HepG2 (cell line): ENCODE results near the gene SMIM14. TPM values are rescaled to one million over a fixed set of nuclear protein-coding genes. Genes with fewer than 3 reads are reported as not detected.

ENCODE experiments used
- ARNTL ChIP-seq: sonication (generic); formaldehyde crosslinking; IDR thresholded peaks from 2 replicates; pipeline ENCODE4 v1.4.0; 2020; ENCODE audit warnings: mild to moderate bottlenecking, missing genetic modification reagents
- NBN ChIP-seq: fragments of 450-650 bp; conservative IDR thresholded peaks from 2 replicates; pipeline ENCODE4 v1.6.1; 2017
- PAWR ChIP-seq: sonication (generic); formaldehyde crosslinking; IDR thresholded peaks from 2 replicates; pipeline ENCODE4 v1.4.0; 2020; ENCODE audit warnings: missing genetic modification reagents, mild to moderate bottlenecking, borderline replicate concordance
- TMF1 ChIP-seq: sonication (generic); formaldehyde crosslinking; IDR thresholded peaks from 2 replicates; pipeline ENCODE4 v1.8.1; 2022; ENCODE audit warnings: low read depth, missing genetic modification reagents
- ZBTB3 ChIP-seq: sonication (generic); formaldehyde crosslinking; IDR thresholded peaks from 2 replicates; pipeline ENCODE4 v1.4.0; 2020; ENCODE audit warnings: low read depth, mild to moderate bottlenecking, moderate library complexity, missing genetic modification reagents, borderline replicate concordance
- ZBTB46 ChIP-seq: sonication (generic); formaldehyde crosslinking; IDR thresholded peaks from 2 replicates; pipeline ENCODE4 v1.4.0; 2020; ENCODE audit warnings: mild to moderate bottlenecking, missing genetic modification reagents, borderline replicate concordance
- ZNF615 ChIP-seq: sonication (generic); formaldehyde crosslinking; IDR thresholded peaks from 2 replicates; pipeline ENCODE4 v1.5.0; 2020; ENCODE audit warnings: mild to moderate bottlenecking, missing genetic modification reagents, borderline replicate concordance
- ZNF713 ChIP-seq: sonication (generic); formaldehyde crosslinking; IDR thresholded peaks from 2 replicates; pipeline ENCODE4 v1.4.0; 2020; ENCODE audit warnings: mild to moderate bottlenecking, missing genetic modification reagents
- ZNF878 ChIP-seq: sonication (generic); formaldehyde crosslinking; IDR thresholded peaks from 2 replicates; pipeline ENCODE4 v1.8.1; 2023; ENCODE audit warnings: mild to moderate bottlenecking, missing genetic modification reagents, moderate library complexity
- polyA plus RNA-seq, 8 experiments: library from polyadenylated mRNA; depleted of rRNA in 3 of 8; stranded (reverse) in 7 of 8; unstranded in 1 of 8; fragments of >200 nt; fragmentation: Illumina TruSeq in 4 of 8; extraction: Trizol in 4 of 8; gene quantifications; 2 replicates each; pipeline versions ENCODE4 v1.2.1 to v1.2.3, GENCODE V29; 2011 to 2016; ENCODE audit warnings: low read depth in 4 of 8, missing spikeins in 1 of 8, mixed read lengths in 1 of 8; ENCODE audit not compliant: insufficient read depth in 1 of 8
- total RNA-seq, 5 experiments: library from RNA; depleted of rRNA; stranded (reverse); fragments of >200 nt; fragmentation: Illumina TruSeq; extraction: Trizol; gene quantifications; 2 replicates each; pipeline ENCODE4 v1.2.3, GENCODE V29; 2016; ENCODE audit warnings: low read depth in 1 of 5
- TF ChIP-seq, protein P1 (sequence below): sonication (generic); formaldehyde crosslinking; IDR thresholded peaks from 2 replicates; pipeline ENCODE4 v1.4.0; 2020; ENCODE audit warnings: mild to moderate bottlenecking, missing genetic modification reagents
- TF ChIP-seq, protein P2 (sequence below): sonication (generic); formaldehyde crosslinking; IDR thresholded peaks from 2 replicates; pipeline ENCODE4 v1.4.0; 2020; ENCODE audit warnings: missing genetic modification reagents, borderline replicate concordance
- TF ChIP-seq, protein P3 (sequence below): sonication (generic); formaldehyde crosslinking; IDR thresholded peaks from 2 replicates; pipeline ENCODE4 v1.8.1; 2022; ENCODE audit warnings: mild to moderate bottlenecking, missing genetic modification reagents
- TF ChIP-seq, protein P4 (sequence below): sonication (generic); formaldehyde crosslinking; IDR thresholded peaks from 2 replicates; pipeline ENCODE4 v1.5.0; 2020; ENCODE audit warnings: mild to moderate bottlenecking, low read depth, missing genetic modification reagents, borderline replicate concordance

Gene SMIM14
- total and polyA plus RNA-seq, 2 of the 13 experiments (the other 11 are each of a cell fraction or from before 2014, with no cell fraction given), result 16.3 to 28.1 TPM

GRCh38 chr4:39638354-39639239 is at the start of gene SMIM14 (continued):
- TF ChIP-seq, protein P1, sequence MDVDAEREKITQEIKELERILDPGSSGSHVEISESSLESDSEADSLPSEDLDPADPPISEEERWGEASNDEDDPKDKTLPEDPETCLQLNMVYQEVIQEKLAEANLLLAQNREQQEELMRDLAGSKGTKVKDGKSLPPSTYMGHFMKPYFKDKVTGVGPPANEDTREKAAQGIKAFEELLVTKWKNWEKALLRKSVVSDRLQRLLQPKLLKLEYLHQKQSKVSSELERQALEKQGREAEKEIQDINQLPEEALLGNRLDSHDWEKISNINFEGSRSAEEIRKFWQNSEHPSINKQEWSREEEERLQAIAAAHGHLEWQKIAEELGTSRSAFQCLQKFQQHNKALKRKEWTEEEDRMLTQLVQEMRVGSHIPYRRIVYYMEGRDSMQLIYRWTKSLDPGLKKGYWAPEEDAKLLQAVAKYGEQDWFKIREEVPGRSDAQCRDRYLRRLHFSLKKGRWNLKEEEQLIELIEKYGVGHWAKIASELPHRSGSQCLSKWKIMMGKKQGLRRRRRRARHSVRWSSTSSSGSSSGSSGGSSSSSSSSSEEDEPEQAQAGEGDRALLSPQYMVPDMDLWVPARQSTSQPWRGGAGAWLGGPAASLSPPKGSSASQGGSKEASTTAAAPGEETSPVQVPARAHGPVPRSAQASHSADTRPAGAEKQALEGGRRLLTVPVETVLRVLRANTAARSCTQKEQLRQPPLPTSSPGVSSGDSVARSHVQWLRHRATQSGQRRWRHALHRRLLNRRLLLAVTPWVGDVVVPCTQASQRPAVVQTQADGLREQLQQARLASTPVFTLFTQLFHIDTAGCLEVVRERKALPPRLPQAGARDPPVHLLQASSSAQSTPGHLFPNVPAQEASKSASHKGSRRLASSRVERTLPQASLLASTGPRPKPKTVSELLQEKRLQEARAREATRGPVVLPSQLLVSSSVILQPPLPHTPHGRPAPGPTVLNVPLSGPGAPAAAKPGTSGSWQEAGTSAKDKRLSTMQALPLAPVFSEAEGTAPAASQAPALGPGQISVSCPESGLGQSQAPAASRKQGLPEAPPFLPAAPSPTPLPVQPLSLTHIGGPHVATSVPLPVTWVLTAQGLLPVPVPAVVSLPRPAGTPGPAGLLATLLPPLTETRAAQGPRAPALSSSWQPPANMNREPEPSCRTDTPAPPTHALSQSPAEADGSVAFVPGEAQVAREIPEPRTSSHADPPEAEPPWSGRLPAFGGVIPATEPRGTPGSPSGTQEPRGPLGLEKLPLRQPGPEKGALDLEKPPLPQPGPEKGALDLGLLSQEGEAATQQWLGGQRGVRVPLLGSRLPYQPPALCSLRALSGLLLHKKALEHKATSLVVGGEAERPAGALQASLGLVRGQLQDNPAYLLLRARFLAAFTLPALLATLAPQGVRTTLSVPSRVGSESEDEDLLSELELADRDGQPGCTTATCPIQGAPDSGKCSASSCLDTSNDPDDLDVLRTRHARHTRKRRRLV (CRISPR knock-in tag), result no peak
- TF ChIP-seq ARNTL (CRISPR knock-in tag) (no peak), ZNF713 (CRISPR knock-in tag) (peak; percentile 75; the same call in 1 of the 2 replicates), ZBTB46 (CRISPR knock-in tag) (no peak), TMF1 (CRISPR knock-in tag) (no peak), ZBTB3 (CRISPR knock-in tag) (no peak), ZNF615 (CRISPR knock-in tag) (no peak), NBN (no peak), PAWR (no peak), ZNF878 (CRISPR knock-in tag) (peak; percentile 81)
- TF ChIP-seq, protein P2, sequence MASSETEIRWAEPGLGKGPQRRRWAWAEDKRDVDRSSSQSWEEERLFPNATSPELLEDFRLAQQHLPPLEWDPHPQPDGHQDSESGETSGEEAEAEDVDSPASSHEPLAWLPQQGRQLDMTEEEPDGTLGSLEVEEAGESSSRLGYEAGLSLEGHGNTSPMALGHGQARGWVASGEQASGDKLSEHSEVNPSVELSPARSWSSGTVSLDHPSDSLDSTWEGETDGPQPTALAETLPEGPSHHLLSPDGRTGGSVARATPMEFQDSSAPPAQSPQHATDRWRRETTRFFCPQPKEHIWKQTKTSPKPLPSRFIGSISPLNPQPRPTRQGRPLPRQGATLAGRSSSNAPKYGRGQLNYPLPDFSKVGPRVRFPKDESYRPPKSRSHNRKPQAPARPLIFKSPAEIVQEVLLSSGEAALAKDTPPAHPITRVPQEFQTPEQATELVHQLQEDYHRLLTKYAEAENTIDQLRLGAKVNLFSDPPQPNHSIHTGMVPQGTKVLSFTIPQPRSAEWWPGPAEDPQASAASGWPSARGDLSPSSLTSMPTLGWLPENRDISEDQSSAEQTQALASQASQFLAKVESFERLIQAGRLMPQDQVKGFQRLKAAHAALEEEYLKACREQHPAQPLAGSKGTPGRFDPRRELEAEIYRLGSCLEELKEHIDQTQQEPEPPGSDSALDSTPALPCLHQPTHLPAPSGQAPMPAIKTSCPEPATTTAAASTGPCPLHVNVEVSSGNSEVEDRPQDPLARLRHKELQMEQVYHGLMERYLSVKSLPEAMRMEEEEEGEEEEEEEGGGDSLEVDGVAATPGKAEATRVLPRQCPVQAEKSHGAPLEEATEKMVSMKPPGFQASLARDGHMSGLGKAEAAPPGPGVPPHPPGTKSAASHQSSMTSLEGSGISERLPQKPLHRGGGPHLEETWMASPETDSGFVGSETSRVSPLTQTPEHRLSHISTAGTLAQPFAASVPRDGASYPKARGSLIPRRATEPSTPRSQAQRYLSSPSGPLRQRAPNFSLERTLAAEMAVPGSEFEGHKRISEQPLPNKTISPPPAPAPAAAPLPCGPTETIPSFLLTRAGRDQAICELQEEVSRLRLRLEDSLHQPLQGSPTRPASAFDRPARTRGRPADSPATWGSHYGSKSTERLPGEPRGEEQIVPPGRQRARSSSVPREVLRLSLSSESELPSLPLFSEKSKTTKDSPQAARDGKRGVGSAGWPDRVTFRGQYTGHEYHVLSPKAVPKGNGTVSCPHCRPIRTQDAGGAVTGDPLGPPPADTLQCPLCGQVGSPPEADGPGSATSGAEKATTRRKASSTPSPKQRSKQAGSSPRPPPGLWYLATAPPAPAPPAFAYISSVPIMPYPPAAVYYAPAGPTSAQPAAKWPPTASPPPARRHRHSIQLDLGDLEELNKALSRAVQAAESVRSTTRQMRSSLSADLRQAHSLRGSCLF (CRISPR knock-in tag), result no peak
- TF ChIP-seq, protein P3, sequence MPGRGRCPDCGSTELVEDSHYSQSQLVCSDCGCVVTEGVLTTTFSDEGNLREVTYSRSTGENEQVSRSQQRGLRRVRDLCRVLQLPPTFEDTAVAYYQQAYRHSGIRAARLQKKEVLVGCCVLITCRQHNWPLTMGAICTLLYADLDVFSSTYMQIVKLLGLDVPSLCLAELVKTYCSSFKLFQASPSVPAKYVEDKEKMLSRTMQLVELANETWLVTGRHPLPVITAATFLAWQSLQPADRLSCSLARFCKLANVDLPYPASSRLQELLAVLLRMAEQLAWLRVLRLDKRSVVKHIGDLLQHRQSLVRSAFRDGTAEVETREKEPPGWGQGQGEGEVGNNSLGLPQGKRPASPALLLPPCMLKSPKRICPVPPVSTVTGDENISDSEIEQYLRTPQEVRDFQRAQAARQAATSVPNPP (CRISPR knock-in tag), result no peak; the same call in 1 of the 2 replicates
- TF ChIP-seq, protein P4, sequence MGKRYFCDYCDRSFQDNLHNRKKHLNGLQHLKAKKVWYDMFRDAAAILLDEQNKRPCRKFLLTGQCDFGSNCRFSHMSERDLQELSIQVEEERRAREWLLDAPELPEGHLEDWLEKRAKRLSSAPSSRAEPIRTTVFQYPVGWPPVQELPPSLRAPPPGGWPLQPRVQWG (CRISPR knock-in tag), result no peak
